CD4-positive, alpha-beta T cell treated with Interferon gamma for 1 hour (primary cell): ENCODE data around the gene HTR2B.
"Not testable (repeated sequence)": the region's sequence is repeated elsewhere in the genome, so short reads cannot be mapped to it uniquely, and the experiment has no call there.

Experiments
- DNase-seq: peaks from one replicate; pipeline ENCODE4 v3.0.0-alpha.2; 2020

The HTR2B gene

GRCh38 chr2:231124838-231125568, at the start of gene HTR2B:
Gene HTR2B (minus strand): TSS chr2:231125042. CDS start chr2:231123764, 1,278 bp downstream.
- DNase-seq = no peak

GRCh38 chr2:231174211-231174651, 49.4 kb upstream of the HTR2B start:
- no peak for DNase-seq

GRCh38 chr2:231172025-231172424, 47.2 kb upstream of the HTR2B start:
- no peak for DNase-seq

GRCh38 chr2:231170055-231170454, 45.2 kb upstream of the HTR2B start:
- DNase-seq = no peak

- no peak for DNase-seq
Measured at GRCh38 chr2:231169488-231169887, 44.6 kb upstream of the HTR2B start.

GRCh38 chr2:231168460-231169139, 43.8 kb upstream of the HTR2B start:
- no peak for DNase-seq

GRCh38 chr2:231167745-231168459, 43.1 kb upstream of the HTR2B start:
- DNase-seq = no peak

- no peak for DNase-seq
Measured at GRCh38 chr2:231163414-231164095, 38.7 kb upstream of the HTR2B start.

- DNase-seq = no peak
Measured at GRCh38 chr2:231163011-231163410, 38.2 kb upstream of the HTR2B start.

- no peak for DNase-seq
Measured at GRCh38 chr2:231161877-231162329, 37.1 kb upstream of the HTR2B start.

- DNase-seq = no peak
Measured at GRCh38 chr2:231161252-231161839, 36.5 kb upstream of the HTR2B start.

GRCh38 chr2:231160701-231161100, 35.9 kb upstream of the HTR2B start:
- DNase-seq = no peak

GRCh38 chr2:231159306-231159705, 34.5 kb upstream of the HTR2B start:
- DNase-seq = no peak

GRCh38 chr2:231152800-231153557, 28.1 kb upstream of the HTR2B start:
- DNase-seq = no peak

GRCh38 chr2:231146665-231147064, 21.8 kb upstream of the HTR2B start:
- DNase-seq = no peak

GRCh38 chr2:231144896-231145295, 20.1 kb upstream of the HTR2B start:
- DNase-seq = no peak

GRCh38 chr2:231140808-231141207, 16.0 kb upstream of the HTR2B start:
- DNase-seq = not testable (repeated sequence)

- no peak for DNase-seq
Measured at GRCh38 chr2:231139796-231140195, 15.0 kb upstream of the HTR2B start.

GRCh38 chr2:231138699-231139098, 13.9 kb upstream of the HTR2B start:
- DNase-seq = no peak

GRCh38 chr2:231134910-231135655, 10.2 kb upstream of the HTR2B start:
- no peak for DNase-seq
